T-helper 1 cell treated with Interleukin-12 subunit alpha and Interleukin-12 subunit beta and Interleukin-4 antibody, amounts not matched to agents 30 μg/mL and 1 μg/mL, for 36 hours (primary cell): ENCODE measurements around the gene PRRT4.

ENCODE experiments used
- H3K27ac Mint-ChIP-seq: one replicate; pipeline ENCODE4 v1.8.0; 2021; ENCODE audit warnings: mild to moderate bottlenecking, mixed read lengths
- H3K27me3 Mint-ChIP-seq: one replicate; pipeline ENCODE4 v1.8.0; 2021; ENCODE audit warnings: low read depth, mixed read lengths
- H3K36me3 Mint-ChIP-seq: one replicate; pipeline ENCODE4 v1.8.0; 2021; ENCODE audit warnings: low read depth, mixed read lengths
- H3K4me1 Mint-ChIP-seq: one replicate; pipeline ENCODE4 v1.8.0; 2021; ENCODE audit warnings: low read depth, mixed read lengths
- H3K4me3 Mint-ChIP-seq: one replicate; pipeline ENCODE4 v1.8.0; 2021; ENCODE audit warnings: mild to moderate bottlenecking, moderate library complexity, mixed read lengths
- H3K9me3 Mint-ChIP-seq: one replicate; pipeline ENCODE4 v1.8.0; 2021; ENCODE audit warnings: mixed read lengths

Gene PRRT4

GRCh38 chr7:128361411-128362379 lies at the start of gene PRRT4:
Gene PRRT4 (minus strand): TSS chr7:128361690.
- Mint-ChIP-seq H3K27ac (no peak within 1 kb of the TSS), H3K27me3 (peaks cover 84% of the 10 kb centered on the region), H3K4me1 (peaks cover 13% of the 10 kb centered on the region)

GRCh38 chr7:128410451-128410753 lies 48.9 kb upstream of the PRRT4 start:
- Mint-ChIP-seq H3K4me3 (peak overlapping the region; percentile 94), H3K27ac (peak overlapping the region; percentile 90), H3K36me3 (no peaks in the 10 kb centered on the region), H3K27me3 (peaks cover 32% of the 10 kb centered on the region), H3K4me1 (peaks cover 30% of the 10 kb centered on the region), H3K9me3 (no peaks in the 10 kb centered on the region)

More at GRCh38 chr7:128361411-128362379, at the start of gene PRRT4:
- H3K36me3 Mint-ChIP-seq: no peaks in the 10 kb centered on the region
- peak within 1 kb of the TSS; percentile 74 for H3K4me3 Mint-ChIP-seq
- H3K9me3 Mint-ChIP-seq: no peaks in the 10 kb centered on the region

- Mint-ChIP-seq H3K4me3 (peak within 1 kb of the TSS; percentile 94), H3K9me3 (no peaks in the 10 kb centered on the region), H3K27me3 (peaks cover 26% of the 10 kb centered on the region), H3K27ac (peak within 1 kb of the TSS; percentile 90), H3K4me1 (peaks cover 33% of the 10 kb centered on the region), H3K36me3 (no peaks in the 10 kb centered on the region)
Observed at GRCh38 chr7:128409596-128410450, 48.3 kb upstream of the PRRT4 start, which contains the start of gene IMPDH1. Gene IMPDH1 (minus strand): TSS chr7:128409982. CDS start chr7:128409901, 81 bp downstream.

GRCh38 chr7:128408709-128409595 lies 47.5 kb upstream of the PRRT4 start:
- Mint-ChIP-seq H3K27me3 (peaks cover 19% of the 10 kb centered on the region), H3K4me1 (peaks cover 39% of the 10 kb centered on the region), H3K36me3 (no peaks in the 10 kb centered on the region), H3K9me3 (no peaks in the 10 kb centered on the region), H3K27ac (peak overlapping the region; percentile 80), H3K4me3 (peak overlapping the region; percentile 87)

GRCh38 chr7:128407751-128408708 lies 46.5 kb upstream of the PRRT4 start:
- Mint-ChIP-seq H3K27ac (peak overlapping the region; percentile 34), H3K4me1 (peaks cover 42% of the 10 kb centered on the region), H3K4me3 (peak overlapping the region; percentile 60), H3K9me3 (no peaks in the 10 kb centered on the region), H3K36me3 (peaks cover 2% of the 10 kb centered on the region), H3K27me3 (peaks cover 12% of the 10 kb centered on the region)

- H3K27ac Mint-ChIP-seq: no peak overlapping the region
- H3K4me3 Mint-ChIP-seq: no peak overlapping the region
- H3K4me1 Mint-ChIP-seq: peaks cover 45% of the 10 kb centered on the region
- H3K36me3 Mint-ChIP-seq: peaks cover 3% of the 10 kb centered on the region
- H3K9me3 Mint-ChIP-seq: no peaks in the 10 kb centered on the region
- H3K27me3 Mint-ChIP-seq: peaks cover 10% of the 10 kb centered on the region
Observed at GRCh38 chr7:128407233-128407589, 45.7 kb upstream of the PRRT4 start.

- H3K27me3 Mint-ChIP-seq: peaks cover 3% of the 10 kb centered on the region
- peaks cover 3% of the 10 kb centered on the region for H3K36me3 Mint-ChIP-seq
- peak overlapping the region; percentile 34 for H3K27ac Mint-ChIP-seq
- peak overlapping the region; percentile 81 for H3K4me3 Mint-ChIP-seq
- no peaks in the 10 kb centered on the region for H3K9me3 Mint-ChIP-seq
- peaks cover 45% of the 10 kb centered on the region for H3K4me1 Mint-ChIP-seq
Observed at GRCh38 chr7:128406314-128407232, 45.1 kb upstream of the PRRT4 start.

- H3K36me3 Mint-ChIP-seq: peaks cover 8% of the 10 kb centered on the region
- H3K27ac Mint-ChIP-seq: no peak overlapping the region
- peak overlapping the region; percentile 85 for H3K4me3 Mint-ChIP-seq
- H3K9me3 Mint-ChIP-seq: no peaks in the 10 kb centered on the region
- peaks cover 45% of the 10 kb centered on the region for H3K4me1 Mint-ChIP-seq
- H3K27me3 Mint-ChIP-seq: peaks cover 3% of the 10 kb centered on the region
Observed at GRCh38 chr7:128405471-128406313, 44.2 kb upstream of the PRRT4 start.

- no peaks in the 10 kb centered on the region for H3K27me3 Mint-ChIP-seq
- peak overlapping the region; percentile 59 for H3K27ac Mint-ChIP-seq
- H3K4me1 Mint-ChIP-seq: peaks cover 41% of the 10 kb centered on the region
- H3K36me3 Mint-ChIP-seq: peaks cover 8% of the 10 kb centered on the region
- H3K4me3 Mint-ChIP-seq: peak overlapping the region; percentile 85
- no peaks in the 10 kb centered on the region for H3K9me3 Mint-ChIP-seq
Observed at GRCh38 chr7:128404886-128405470, 43.5 kb upstream of the PRRT4 start.

GRCh38 chr7:128404143-128404681 lies 42.7 kb upstream of the PRRT4 start:
- Mint-ChIP-seq H3K4me1 (peaks cover 39% of the 10 kb centered on the region), H3K36me3 (peaks cover 11% of the 10 kb centered on the region), H3K9me3 (no peaks in the 10 kb centered on the region), H3K4me3 (peak overlapping the region; percentile 72), H3K27ac (peak overlapping the region; percentile 52), H3K27me3 (no peaks in the 10 kb centered on the region)

GRCh38 chr7:128403676-128404075 lies 42.2 kb upstream of the PRRT4 start:
- Mint-ChIP-seq H3K4me1 (peaks cover 33% of the 10 kb centered on the region), H3K4me3 (peak overlapping the region; percentile 72), H3K36me3 (peaks cover 11% of the 10 kb centered on the region), H3K27me3 (no peaks in the 10 kb centered on the region), H3K27ac (no peak overlapping the region), H3K9me3 (no peaks in the 10 kb centered on the region)
